ENCODE results near the gene PSMC6.
A peak's percentile ranks its signal among the peaks of the same experiment; 100 is the strongest.
"Not testable (repeated sequence)": the region's sequence is repeated elsewhere in the genome, so short reads cannot be mapped to it uniquely, and the experiment has no call there.

The PSMC6 gene

GRCh38 chr14:52723514-52724359 lies 16.7 kb downstream of the PSMC6 start:
- DNase-seq: no peak

- no peak for DNase-seq
These were observed 17.3 kb downstream of the PSMC6 start for GRCh38 chr14:52724360-52724644.

- DNase-seq: not testable (repeated sequence)
These were observed 20.5 kb downstream of the PSMC6 start for GRCh38 chr14:52727509-52727908.

- not testable (repeated sequence) for DNase-seq
These were observed 22.0 kb downstream of the PSMC6 start for GRCh38 chr14:52729035-52729434.

- DNase-seq: no peak
These were observed 22.6 kb downstream of the PSMC6 start for GRCh38 chr14:52729585-52729924.

- DNase-seq: peak; percentile 96
These were observed 23.1 kb downstream of the PSMC6 start, which contains the start of gene STYX for GRCh38 chr14:52729925-52730708. Gene STYX (plus strand): TSS chr14:52730166. CDS start chr14:52730475, 309 bp downstream.

GRCh38 chr14:52730709-52731111 lies 23.7 kb downstream of the PSMC6 start:
- DNase-seq: no peak

GRCh38 chr14:52733824-52734223 lies 26.8 kb downstream of the PSMC6 start:
- no peak for DNase-seq

- DNase-seq: no peak
These were observed 29.0 kb downstream of the PSMC6 start for GRCh38 chr14:52735921-52736489.

- DNase-seq: no peak
These were observed 31.4 kb downstream of the PSMC6 start for GRCh38 chr14:52738409-52738808.

- no peak for DNase-seq
These were observed 33.8 kb downstream of the PSMC6 start for GRCh38 chr14:52740751-52741150.

GRCh38 chr14:52741865-52742264 lies 34.9 kb downstream of the PSMC6 start:
- no peak for DNase-seq

- DNase-seq: no peak
These were observed 41.8 kb downstream of the PSMC6 start for GRCh38 chr14:52748647-52749292.

- no peak for DNase-seq
These were observed 48.8 kb downstream of the PSMC6 start for GRCh38 chr14:52755607-52756316.

GRCh38 chr14:52759145-52759544 lies 52.1 kb downstream of the PSMC6 start:
- DNase-seq: no peak

GRCh38 chr14:52762923-52763322 lies 55.9 kb downstream of the PSMC6 start:
- DNase-seq: not testable (repeated sequence)

- DNase-seq: no peak
These were observed 60.2 kb downstream of the PSMC6 start for GRCh38 chr14:52767058-52767833.

- no peak for DNase-seq
These were observed 62.9 kb downstream of the PSMC6 start for GRCh38 chr14:52769887-52770286.

- no peak for DNase-seq
These were observed 69.8 kb downstream of the PSMC6 start for GRCh38 chr14:52776816-52777215.

All from CD4-positive, alpha-beta T cell treated with Interferon gamma for 1 hour (primary cell).